ENCODE measurements around the gene NALCN. TPM values are rescaled to one million over a fixed set of nuclear protein-coding genes. Genes with fewer than 3 reads are reported as not detected.

The NALCN gene
- polyA plus RNA-seq, 3 donors: not detected

DNA sequence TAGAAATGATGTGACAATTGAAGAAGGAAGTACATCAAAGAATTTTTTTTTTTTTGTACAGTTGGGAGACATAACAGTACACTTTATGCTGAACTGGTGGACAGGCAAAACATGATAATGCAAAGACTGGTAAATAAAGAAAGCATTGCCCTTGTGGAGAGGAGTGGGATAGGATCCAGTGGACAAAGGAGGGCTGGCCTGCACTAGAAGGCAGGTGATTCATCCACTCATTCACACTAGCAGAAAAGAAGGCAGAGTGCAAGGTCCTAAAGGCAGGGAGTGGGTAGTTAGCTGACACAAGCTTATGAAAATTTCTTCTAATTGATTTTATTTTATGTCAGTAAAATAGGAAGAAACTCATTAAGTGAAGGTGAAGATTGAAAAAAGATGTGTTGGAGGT, 17.6 kb upstream of the NALCN start:
- no peaks in the 10 kb centered on the region for H3K4me1 ChIP-seq (ENCODE audit: control insufficient read depth in 1 of 2, insufficient read depth in 2 of 2, low read length in 2 of 2)
- no peak overlapping the region for H3K4me3 ChIP-seq (replicated peaks in 1 of 3; ENCODE audit: low read depth in 2 of 3, low read length in 3 of 3)
- H3K79me2 ChIP-seq (ENCODE audit: insufficient read depth, low read length): no peaks in the 10 kb centered on the region
- H3K9me3 Mint-ChIP-seq: peaks cover 0 to 2% (median 0%) of the 10 kb centered on the region in 7 donors
- H3K27ac ChIP-seq (ENCODE audit: low read depth in 1 of 2, low read length in 2 of 2): no peak overlapping the region
- no peaks in the 10 kb centered on the region for H3K9me3 ChIP-seq (replicated peaks in 1 of 2; ENCODE audit: control insufficient read depth in 1 of 2, insufficient read depth in 1 of 2, low read length in 2 of 2)
- no peaks in the 10 kb centered on the region for H3K4me1 Mint-ChIP-seq
- H3K9ac ChIP-seq (ENCODE audit: insufficient read depth, low read length, poor library complexity, severe bottlenecking): no peak overlapping the region
- no peaks in the 10 kb centered on the region for H3K27me3 ChIP-seq (ENCODE audit: control insufficient read depth in 2 of 2, insufficient read depth in 2 of 2, low read length in 2 of 2)
- H3K27ac Mint-ChIP-seq: no peak overlapping the region
- no peak overlapping the region for H3K4me3 Mint-ChIP-seq
- H3K27me3 Mint-ChIP-seq (ENCODE audit: low read depth in 3 of 3): no peaks in the 10 kb centered on the region
- H2AFZ ChIP-seq (ENCODE audit: insufficient read depth, low read depth, low read length, poor library complexity, severe bottlenecking): no peak overlapping the region
- H4K20me1 ChIP-seq (ENCODE audit: insufficient read depth, low read length): no peaks in the 10 kb centered on the region
- TF ChIP-seq, protein P1, sequence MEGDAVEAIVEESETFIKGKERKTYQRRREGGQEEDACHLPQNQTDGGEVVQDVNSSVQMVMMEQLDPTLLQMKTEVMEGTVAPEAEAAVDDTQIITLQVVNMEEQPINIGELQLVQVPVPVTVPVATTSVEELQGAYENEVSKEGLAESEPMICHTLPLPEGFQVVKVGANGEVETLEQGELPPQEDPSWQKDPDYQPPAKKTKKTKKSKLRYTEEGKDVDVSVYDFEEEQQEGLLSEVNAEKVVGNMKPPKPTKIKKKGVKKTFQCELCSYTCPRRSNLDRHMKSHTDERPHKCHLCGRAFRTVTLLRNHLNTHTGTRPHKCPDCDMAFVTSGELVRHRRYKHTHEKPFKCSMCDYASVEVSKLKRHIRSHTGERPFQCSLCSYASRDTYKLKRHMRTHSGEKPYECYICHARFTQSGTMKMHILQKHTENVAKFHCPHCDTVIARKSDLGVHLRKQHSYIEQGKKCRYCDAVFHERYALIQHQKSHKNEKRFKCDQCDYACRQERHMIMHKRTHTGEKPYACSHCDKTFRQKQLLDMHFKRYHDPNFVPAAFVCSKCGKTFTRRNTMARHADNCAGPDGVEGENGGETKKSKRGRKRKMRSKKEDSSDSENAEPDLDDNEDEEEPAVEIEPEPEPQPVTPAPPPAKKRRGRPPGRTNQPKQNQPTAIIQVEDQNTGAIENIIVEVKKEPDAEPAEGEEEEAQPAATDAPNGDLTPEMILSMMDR (IDR thresholded peaks at IDR 0.05): no peak
- H3K36me3 ChIP-seq (replicated peaks in 1 of 2; ENCODE audit: control insufficient read depth in 1 of 2, insufficient read depth in 2 of 2, low read length in 2 of 2): no peaks in the 10 kb centered on the region
- no peak for DNase-seq
- H3K4me2 ChIP-seq (replicated peaks; ENCODE audit: extremely low read depth, low read length, poor library complexity, severe bottlenecking): no peak overlapping the region
- intact Hi-C loops (cut with micrococcal nuclease): no loop called here
- no peaks in the 10 kb centered on the region for H3K36me3 Mint-ChIP-seq

DNA sequence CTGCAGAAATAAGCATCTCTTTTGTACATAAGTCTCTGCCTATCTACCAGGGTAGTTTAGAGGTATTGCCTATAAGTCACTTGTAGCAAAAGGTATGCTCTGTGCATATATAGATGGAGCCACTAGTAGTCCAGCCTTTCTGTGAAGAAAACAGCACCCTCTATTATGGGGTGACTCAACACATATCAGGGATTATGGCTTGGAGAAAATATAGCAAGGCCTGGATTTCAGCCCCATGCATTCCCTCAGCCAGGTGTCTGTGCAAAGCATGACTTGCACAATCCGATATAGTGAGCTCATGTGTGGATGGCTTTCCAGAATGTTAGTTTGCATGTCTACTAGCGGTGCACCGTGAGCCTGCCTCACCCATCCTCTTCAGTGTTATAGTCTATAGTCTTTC, 13.4 kb upstream of the NALCN start:
- TF ChIP-seq, protein P1 (IDR thresholded peaks at IDR 0.05): no peak
- Histone ChIP-seq H3K4me1 (ENCODE audit: control insufficient read depth in 1 of 2, insufficient read depth in 2 of 2, low read length in 2 of 2) (no peaks in the 10 kb centered on the region), H3K9ac (ENCODE audit: insufficient read depth, low read length, poor library complexity, severe bottlenecking) (no peak overlapping the region), H3K9me3 (replicated peaks in 1 of 2; ENCODE audit: control insufficient read depth in 1 of 2, insufficient read depth in 1 of 2, low read length in 2 of 2) (no peaks in the 10 kb centered on the region), H3K27ac (ENCODE audit: low read depth in 1 of 2, low read length in 2 of 2) (no peak overlapping the region), H3K79me2 (ENCODE audit: insufficient read depth, low read length) (no peaks in the 10 kb centered on the region), H2AFZ (ENCODE audit: insufficient read depth, low read depth, low read length, poor library complexity, severe bottlenecking) (no peak overlapping the region), H4K20me1 (ENCODE audit: insufficient read depth, low read length) (no peaks in the 10 kb centered on the region), H3K4me3 (replicated peaks in 1 of 3; ENCODE audit: low read depth in 2 of 3, low read length in 3 of 3) (no peak overlapping the region), H3K4me2 (replicated peaks; ENCODE audit: extremely low read depth, low read length, poor library complexity, severe bottlenecking) (no peak overlapping the region), H3K36me3 (replicated peaks in 1 of 2; ENCODE audit: control insufficient read depth in 1 of 2, insufficient read depth in 2 of 2, low read length in 2 of 2) (no peaks in the 10 kb centered on the region), H3K27me3 (ENCODE audit: control insufficient read depth in 2 of 2, insufficient read depth in 2 of 2, low read length in 2 of 2) (no peaks in the 10 kb centered on the region)
- no peak for DNase-seq
- WGBS (ENCODE audit: insufficient coverage): 80% methylated on average over 1 of the region's 3 CpGs
- H3K27me3 Mint-ChIP-seq (ENCODE audit: low read depth in 3 of 3): no peaks in the 10 kb centered on the region
- H3K27ac Mint-ChIP-seq: no peak overlapping the region
- peaks cover 0 to 3% (median 2%) of the 10 kb centered on the region in 7 donors for H3K9me3 Mint-ChIP-seq
- H3K4me1 Mint-ChIP-seq: no peaks in the 10 kb centered on the region
- H3K4me3 Mint-ChIP-seq: no peak overlapping the region
- intact Hi-C loops (cut with micrococcal nuclease): no loop called here
- no peaks in the 10 kb centered on the region for H3K36me3 Mint-ChIP-seq

Data from CD14-positive monocyte (primary cell).